NCI-H2107 treated with DMSO at 0.1 percent for 48 hours (cell line): Measurements from ENCODE around the gene GALNT9.
"Not testable (repeated sequence)": the region's sequence is repeated elsewhere in the genome, so short reads cannot be mapped to it uniquely, and the experiment has no call there.

Source experiments
- DNase-seq: peaks from one replicate; lab custom pipeline; 2025; ENCODE audit not compliant: unreplicated experiment; lab: John Stamatoyannopoulos, UW

The GALNT9 gene

DNA sequence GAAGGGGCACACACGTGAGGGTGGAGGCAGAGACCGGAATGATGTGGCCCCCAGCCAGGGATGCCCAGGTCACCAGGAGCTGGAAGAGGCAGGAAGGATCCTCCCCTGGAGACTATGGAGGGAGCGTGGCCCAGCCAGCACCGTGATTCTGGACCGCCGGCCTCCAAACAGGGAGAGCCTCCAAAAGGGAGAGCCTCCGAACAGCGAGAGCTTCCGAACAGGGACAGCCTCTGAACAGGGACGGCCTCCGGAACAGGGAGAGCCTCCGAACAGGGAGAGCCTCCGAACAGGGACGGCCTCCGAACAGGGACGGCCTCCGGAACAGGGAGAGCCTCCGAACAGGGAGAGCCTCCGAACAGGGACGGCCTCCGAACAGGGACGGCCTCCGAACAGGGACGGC lies 33.8 kb downstream of the GALNT9 start:
- DNase-seq, result not testable (repeated sequence)

DNA sequence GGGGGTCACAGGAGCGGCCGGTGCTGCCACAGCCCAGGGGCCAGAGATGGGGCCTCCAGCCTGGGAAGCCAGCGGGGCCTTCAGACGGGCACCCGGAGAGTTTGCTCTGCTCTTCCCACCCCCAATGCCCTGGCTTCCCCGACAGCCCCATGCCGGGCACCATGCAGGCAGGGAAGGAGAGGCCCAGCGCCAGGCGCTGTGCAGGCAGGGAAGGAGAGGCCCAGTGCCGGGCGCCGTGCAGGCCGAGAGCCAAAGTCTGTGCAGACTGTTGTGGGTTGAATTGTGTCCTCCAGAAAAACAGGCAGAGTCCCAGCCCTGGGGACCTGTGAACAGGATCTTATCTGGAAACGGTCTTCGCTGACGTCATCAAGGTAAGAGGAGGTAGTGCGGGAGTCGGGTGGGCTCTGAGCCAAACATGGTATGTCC lies 34.3 kb downstream of the GALNT9 start:
- DNase-seq, result no peak

DNA sequence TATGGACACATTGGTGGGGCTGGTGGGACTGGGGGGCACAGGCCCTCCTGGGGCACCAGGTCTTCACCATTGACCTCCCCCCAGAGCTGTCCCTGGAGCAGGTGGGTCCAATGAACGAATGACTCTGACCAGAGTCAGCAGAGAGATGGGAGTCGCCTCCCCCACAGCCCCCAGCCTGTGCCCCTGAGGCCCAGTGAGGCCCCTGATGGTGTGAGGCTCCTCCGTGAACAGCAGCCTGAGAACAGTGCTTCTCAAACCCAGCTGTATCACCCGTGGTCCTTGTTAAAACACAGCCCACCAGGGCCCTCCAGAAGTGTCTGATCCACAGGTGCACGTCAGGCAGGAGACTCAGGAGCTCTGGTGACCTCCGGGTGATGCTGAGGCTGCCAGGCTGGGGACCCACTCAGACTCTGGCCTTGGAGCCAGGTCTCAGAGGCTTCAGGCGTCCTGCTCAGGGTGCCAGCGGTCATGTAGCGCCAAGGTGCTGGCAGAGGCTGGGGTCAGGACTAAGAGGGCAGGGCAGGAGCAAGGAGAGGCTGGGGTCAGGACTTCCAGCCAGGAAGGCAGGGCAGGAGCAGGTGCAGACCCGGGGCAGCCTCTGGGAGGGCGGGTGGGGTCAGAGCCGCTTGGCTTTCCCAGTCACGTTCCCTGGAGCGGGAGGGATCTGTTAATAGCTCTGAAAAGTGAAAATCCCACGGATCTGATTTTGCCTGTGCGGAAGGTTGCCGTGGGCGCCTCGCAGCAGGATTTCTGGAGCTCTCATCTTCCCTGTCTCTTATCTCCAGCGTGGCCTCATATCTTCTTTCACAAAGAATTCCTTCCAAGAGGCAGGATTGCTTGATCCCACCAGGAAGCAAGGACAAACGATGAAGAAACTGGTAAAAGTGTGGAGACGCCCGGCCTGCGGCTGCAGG lies 35.0 kb downstream of the GALNT9 start:
- DNase-seq, result no peak

DNA sequence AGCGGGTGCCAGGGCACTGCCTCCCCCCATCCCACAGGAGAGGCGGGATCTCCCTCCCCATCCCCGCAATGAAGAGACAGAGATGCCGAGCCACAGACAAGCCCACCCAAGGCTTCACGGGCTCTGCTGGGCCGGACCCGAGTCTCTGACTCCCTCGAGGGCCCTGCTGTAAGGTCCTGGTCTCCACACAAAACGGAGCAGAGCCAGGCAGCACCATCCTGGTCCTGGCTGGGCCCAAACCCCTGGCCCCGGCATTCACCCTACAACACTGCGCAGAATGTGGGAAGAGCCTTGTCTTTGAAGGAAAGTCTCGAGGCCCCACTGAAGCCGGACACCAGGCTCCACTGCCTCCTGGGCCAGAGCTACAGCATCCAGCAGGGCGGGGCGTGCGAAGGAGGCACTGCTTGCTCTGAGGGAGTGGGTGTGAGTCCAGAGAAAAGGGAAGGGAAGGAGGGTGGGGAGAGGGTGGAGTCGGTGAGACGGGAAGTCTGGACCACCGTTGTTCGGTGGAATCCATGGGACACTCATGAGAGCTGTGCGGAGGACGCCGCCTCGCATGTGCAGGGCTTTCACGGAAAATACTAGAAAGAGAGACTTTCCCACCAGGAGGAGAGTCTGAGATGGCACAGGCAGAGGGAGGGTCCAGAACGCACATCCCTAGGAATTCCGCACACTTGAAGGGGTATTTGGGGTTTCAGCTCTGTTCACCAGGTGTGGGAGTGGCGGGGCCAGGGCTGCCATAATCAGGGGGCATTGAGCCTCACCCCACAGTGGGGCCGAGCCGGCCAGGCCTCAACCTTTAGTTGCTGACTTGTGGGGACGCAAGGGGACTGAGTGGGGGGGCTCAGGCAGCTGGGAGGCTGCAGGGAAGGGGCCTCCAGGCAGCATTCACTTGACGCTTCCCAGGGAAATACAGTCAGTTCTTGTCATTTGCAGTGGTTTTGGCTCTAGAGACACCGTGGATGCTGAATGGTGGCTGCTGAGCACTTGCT lies 36.8 kb downstream of the GALNT9 start:
- DNase-seq, result no peak

DNA sequence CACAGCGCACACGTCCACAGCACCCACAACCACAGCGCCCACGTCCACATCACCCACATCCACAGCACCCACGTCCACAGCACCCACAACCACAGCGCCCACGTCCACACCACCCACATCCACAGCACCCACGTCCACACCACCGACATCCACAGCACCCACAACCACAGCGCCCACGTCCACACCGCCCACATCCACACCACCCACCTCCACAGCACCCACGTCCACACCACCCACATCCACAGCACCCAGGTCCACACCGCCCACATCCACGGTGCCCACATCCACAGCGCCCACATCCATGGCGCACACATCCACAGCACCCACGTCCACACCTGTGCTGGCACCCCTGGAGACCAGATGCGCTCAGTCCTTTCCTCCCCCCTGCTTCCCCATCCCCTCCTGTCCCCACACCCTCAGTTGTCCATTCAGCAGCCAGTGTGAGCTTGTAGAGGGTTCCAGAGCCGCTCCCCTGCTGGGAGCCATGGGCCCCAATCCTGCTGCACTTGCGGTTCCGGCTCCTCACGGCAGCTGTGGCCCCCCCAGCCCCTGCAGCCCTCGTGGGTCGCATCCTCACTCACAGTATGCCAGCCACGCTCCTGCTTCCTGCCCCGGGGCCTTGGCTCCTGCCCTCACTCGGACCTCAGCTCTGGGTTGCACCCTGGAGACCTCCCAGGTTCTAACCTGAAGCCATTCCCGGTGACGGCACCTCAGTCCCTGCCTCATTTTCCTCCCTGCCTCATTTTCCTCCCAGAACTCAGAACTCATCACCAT lies 37.8 kb downstream of the GALNT9 start:
- DNase-seq, result no peak

DNA sequence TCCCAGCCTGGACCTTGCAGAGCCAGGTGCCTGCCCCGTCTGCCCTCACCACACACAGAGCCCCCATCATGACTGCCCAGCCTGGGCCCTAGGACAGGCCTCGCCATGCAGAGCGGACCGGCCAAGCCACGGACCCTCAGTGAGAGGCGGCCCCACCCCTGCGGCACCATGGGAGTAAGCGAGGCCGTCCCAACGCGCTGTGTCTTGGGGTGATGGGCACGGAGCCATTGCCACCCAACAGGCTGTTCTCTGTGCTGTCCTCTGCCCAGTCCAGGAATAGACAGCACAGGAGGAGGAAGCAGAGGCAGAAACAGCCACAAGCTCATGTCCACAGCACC lies 39.2 kb downstream of the GALNT9 start:
- no peak for DNase-seq

DNA sequence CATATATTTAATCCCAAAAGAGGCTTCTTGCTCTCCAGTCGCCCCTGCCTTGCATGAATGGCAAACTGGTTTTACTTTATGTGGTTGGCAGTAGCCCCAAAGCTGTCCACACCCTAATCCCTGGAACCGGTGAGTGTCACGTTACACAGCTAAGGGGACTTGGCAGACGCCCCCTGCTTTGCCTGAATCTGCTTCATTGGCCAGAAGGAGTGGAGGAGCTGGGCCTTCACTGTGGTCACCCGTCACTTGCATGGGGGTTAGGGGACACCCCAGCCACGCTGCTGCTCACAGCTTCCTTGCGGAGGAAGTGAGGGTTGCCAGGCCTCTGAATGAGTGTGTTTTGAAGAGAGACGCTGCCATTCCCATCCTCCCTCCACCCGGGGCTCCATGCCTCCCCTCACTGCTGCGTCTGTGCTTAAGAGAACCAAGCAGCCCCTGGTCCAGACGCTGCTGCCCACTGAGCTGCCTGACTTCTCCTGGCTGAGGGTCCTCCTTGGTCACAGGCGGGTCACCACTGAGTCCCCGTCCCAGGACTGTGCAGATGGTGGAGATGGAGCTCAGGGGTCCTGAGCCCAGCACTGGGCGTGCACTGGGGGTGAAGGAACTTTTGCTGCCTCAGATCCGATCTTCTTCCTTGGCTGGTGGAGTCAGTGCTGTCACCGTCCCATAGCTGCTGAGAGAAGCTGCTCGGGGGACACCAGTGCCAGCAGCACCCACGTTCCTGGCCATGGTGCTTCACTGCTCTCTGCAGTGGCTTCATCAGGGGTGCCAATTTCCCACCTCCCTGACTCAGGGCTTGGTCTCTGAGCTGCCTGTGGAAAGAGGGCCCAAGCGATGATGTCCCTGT lies 39.8 kb downstream of the GALNT9 start:
- DNase-seq, result no peak

DNA sequence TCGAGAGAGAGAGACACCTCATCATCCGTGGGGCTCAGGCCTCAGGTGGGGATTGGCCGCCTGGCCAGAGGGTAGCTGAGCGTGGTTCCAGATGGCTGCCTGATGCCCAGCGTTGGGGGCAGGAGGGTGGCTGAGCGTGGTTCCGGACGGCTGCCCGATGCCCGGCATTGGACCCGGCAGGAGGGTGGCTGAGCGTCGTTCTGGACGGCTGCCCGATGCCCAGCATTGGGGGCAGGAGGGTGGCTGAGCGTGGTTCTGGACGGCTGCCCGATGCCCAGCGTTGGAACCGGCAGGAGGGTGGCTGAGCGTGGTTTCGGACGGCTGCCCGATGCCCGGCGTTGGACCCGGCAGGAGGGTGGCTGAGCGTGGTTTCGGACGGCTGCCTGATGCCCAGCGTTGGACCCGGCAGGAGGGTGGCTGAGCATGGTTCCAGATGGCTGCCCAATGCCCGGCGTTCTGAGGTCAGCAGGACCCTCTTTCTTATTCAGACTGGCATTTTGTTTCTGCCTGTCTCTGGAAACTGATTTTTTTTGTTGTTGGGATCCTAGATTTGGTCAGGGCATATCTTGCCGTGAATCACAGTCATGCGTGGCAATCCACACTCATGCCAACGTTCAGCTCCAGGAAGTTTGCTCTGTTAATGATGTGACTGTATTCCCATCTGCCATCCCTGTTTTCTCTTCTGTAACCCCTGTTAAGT lies 40.7 kb downstream of the GALNT9 start:
- DNase-seq, result no peak

DNA sequence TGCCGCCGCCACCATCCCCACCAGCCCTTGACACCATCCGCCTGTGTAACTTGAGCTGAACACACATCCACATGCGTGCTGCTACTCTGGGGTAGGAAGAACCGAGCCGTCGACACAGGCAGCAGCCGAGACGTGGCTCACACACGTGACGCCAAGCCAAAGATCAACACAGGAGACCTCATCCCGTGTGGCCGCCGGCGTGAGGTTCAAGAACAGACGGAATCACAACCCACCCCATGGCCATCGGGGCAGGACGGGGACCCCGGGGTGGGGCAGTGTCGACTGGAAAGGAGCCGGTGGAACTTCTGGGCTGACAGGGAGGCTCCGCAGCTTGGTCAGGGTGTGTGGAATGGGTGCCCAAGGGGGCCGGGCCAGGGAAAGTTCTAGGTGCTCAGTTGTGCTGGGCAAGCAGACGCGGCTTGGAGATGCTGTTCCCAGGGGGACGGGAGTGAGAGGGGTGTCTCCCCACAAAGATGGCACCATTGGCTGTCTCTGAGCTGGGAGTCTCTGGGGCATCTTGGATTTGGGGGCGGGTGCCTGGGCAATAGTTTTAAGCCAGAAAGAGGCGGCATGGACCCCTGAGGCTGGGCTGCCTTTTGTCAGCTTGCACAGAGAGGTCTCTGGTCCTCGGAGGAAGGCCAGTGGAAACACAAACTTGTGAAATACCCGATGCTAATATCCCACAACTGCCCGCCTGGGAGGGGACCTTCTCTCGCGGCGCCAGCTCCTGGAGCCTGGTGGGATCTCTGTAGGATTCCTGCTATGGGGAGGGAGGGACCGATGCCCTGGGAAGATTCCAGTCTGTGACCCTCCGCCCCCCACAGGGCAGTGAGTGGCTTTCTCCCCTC lies 41.8 kb downstream of the GALNT9 start:
- DNase-seq, result no peak

DNA sequence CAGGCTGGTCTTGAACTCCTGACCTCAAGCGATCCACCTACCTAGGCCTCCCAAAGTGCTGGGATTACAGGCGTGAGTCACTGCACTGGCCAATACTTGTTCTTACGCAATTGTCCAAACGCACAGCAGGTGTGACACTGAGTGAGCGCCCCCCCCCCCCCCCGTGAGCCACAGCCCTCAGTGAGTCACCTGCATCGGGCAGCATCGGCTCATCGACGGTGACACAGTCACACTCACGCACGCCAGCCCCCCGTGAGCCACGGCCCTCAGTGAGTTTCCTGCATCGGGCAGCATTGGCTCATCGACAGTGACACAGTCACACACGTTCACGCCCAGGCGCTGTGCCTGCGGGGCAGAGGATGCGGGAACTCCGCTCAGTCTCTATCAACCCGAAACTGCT lies 42.5 kb downstream of the GALNT9 start:
- no peak for DNase-seq

DNA sequence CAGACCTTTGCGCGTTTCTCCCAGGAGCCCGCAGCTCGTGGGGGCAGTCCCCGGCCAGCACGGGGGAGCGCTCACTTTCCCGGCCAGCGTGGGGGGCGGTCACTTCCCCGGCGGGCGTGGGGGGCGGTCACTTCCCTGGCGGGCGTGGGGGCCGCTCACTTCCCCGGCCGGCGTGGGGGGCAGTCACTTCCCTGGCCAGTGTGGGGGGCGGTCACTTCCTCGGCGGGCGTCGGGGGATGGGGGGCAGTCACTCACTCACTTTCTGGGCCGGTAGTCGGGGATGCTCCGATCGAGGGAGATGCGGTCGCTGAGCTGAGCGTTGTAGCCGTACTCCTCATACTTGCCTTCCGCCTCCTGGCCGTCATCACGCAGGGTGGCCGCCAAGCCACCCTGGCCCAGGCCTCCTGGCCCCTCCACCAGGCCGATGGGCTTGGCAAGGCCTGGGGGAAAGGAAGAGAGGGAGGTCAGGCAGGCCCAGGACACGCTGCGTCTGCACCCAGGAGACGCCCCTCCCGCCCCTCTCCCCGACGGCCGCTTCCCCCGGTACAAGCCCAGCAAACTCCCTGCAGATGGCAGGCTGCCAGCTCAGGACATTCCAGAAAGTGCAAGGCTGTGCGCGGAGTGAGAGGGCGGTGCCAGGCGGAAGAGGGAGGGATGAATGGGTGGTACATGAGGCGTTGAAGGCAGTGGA lies 43.3 kb downstream of the GALNT9 start:
- DNase-seq, result no peak

DNA sequence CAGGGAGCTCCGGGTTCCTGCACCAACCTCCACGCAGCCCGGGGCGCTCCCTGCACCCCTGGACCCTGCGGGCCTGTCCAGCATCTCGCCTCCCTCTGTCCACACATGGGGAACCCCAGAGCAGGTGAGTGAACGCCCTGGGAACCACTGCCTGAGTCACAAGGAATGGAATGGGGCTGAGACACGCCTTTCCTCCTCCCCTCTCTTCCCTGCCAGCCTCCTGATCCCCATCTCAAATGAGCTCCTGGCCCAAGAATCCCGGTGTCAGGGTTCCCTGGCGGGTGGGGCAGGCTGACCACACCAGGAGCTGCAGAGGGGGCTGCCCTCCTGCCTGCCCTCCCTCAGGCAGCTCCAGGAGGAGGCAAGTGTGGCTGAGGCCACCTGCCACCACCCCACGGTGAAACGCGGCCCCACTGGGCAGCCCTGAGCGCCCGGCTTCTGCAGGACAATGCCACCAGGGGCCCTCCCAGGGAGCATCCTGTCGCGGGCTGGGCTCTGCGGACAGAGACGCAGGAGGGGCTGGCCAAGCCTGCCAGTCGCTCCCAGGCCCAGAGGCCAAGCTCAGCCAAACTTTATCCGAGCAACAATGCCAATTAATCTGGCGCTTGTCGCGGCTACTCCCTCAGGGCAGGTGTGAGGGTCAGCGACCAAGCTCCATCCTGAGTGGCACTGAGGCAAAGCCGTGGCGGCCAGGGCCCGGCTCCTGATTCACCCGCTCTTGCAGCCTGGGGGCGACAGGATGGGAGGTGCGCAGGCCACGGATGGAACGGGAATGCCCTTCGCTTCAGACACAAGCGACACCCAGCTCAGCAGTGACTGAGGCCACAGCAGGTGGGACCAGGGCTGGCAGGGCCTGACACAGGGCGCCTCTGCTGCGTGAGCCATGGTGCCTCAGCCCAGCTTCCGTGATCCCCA lies 44.3 kb downstream of the GALNT9 start:
- no peak for DNase-seq

DNA sequence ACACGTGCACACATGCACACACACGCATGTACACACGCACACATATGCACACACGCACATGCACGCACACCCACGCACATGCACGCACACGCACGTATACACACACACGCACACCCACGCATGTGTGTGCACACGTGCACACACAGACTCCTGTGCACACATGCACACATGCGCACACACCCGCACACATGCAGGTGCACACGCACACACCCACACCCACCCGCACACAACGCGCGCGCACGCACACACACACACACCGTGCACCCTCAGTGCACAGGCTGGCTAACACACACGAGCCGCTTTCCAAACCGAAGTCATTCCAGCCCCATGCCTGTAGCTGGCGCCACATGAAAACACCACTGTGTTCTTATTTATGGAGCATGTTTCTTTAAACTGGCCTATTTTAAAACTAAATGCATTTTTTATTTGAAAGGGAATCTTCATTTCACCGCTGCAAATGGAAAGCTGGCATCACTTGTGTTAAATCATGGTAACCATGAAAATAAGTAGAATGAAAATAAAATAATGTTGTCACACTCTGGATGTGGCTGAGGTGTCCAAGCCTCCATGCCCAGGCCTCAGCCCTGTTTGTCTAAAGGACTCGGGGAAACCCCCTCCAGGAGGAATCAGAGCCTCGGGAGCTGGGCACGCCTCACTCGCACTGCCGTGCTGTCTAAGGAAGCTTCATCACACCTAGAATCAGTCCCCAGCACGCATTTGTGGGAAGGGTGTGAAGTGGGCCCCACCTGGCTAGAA lies 45.1 kb downstream of the GALNT9 start:
- DNase-seq, result no peak

DNA sequence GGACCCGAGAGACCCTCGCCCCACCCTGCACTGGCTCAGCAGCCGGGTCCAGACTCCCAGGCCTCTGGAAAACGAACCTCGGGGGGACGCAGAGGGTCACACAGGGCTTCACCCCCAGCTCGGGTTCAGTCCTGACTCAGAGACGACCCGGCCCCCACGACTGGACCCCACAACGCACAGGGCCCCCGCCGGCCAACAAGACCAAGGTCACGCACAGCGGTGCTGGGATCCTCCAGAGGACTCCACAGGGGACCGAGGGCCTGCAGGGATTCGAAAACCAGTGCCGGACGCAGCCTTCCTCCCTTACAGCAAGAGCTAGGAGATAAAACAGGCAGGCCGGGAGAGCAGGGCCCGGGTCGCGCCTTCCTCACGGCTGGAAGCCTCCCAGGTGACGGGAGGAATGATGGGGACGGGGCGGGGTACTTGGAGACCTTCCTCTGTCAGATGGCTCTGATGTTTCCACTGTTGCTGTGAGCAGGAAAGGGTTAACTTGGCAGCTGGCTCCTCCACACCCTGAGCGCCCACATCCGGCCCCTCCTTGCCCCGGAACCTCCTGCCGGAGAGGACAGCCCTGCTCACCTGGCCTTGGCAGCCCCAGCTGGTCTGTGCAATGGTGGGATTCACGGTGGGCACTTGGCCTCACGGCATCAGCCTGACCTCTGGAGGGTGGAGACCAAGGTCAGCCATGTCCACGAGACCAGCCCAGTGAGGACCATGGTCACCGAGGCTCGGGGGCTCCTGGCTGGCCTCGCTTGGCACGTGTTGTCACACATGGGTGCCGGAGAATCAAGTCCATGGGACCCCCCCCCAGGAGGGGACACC lies 46.2 kb downstream of the GALNT9 start:
- DNase-seq, result no peak
